WTC11 (cell line): ENCODE data around the gene ACKR3. TPM values are rescaled to one million over a fixed set of nuclear protein-coding genes. Genes with fewer than 3 reads are reported as not detected.

Experiments used
- ATAC-seq: fragments of 200-7000 bp; cut with Tn5 transposase; 2 replicates; pipeline ENCODE4 v1.10.0; 2021; ENCODE audit warnings: mild to moderate bottlenecking, moderate library complexity
- CTCF ChIA-PET: fragments of 300-600 bp; sonication (Branson Sonifier 250); formaldehyde crosslinking; loops from one replicate; lab custom pipeline; 2021; ENCODE audit warnings: antibody characterized with exemption; lab: Charles Lee
- POLR2A ChIA-PET: fragments of 350-600 bp; sonication (Branson Sonifier 250); formaldehyde crosslinking; loops from one replicate; lab custom pipeline; 2021; ENCODE audit warnings: antibody characterized with exemption; lab: Charles Lee
- DNase-seq: peaks from one replicate; pipeline ENCODE4 v3.0.0; 2021; ENCODE audit warnings: low spot score
- H3K27ac Mint-ChIP-seq: 2 replicates; pipeline ENCODE4 v1.8.0; 2021; ENCODE audit warnings: mixed read lengths
- H3K27me3 Mint-ChIP-seq: 2 replicates; pipeline ENCODE4 v1.8.0; 2021; ENCODE audit warnings: low read depth, mild to moderate bottlenecking, moderate library complexity, mixed read lengths
- H3K36me3 Mint-ChIP-seq: 2 replicates; pipeline ENCODE4 v1.8.0; 2021; ENCODE audit warnings: mixed read lengths
- H3K4me1 Mint-ChIP-seq: 2 replicates; pipeline ENCODE4 v1.8.0; 2022; ENCODE audit warnings: mixed read lengths
- H3K4me3 Mint-ChIP-seq: 2 replicates; pipeline ENCODE4 v1.8.0; 2021; ENCODE audit warnings: mild to moderate bottlenecking, moderate library complexity, mixed read lengths
- H3K9me3 Mint-ChIP-seq: 2 replicates; pipeline ENCODE4 v1.8.0; 2021; ENCODE audit warnings: mixed read lengths
- EMX1 ChIP-seq: fragments of 250-450 bp; sonication (Bioruptor Pico); IDR thresholded peaks from 2 replicates; pipeline ENCODE4 v1.8.0; 2021; ENCODE audit warnings: mild to moderate bottlenecking
- FOXJ3 ChIP-seq: sonication (generic); formaldehyde crosslinking; IDR thresholded peaks from 2 replicates; pipeline ENCODE4 v1.9.0; 2021; ENCODE audit warnings: missing genetic modification reagents, mild to moderate bottlenecking, borderline replicate concordance
- GABPB1 ChIP-seq: sonication (generic); formaldehyde crosslinking; IDR thresholded peaks from 2 replicates; pipeline ENCODE4 v1.8.1; 2023; ENCODE audit warnings: mild to moderate bottlenecking, missing genetic modification reagents
- HMGA2 ChIP-seq: fragments of 250-450 bp; sonication (Bioruptor Pico); IDR thresholded peaks from 2 replicates; pipeline ENCODE4 v1.4.0; 2021; ENCODE audit warnings: mild to moderate bottlenecking, moderate library complexity
- IRF2 ChIP-seq: sonication (generic); formaldehyde crosslinking; IDR thresholded peaks from 2 replicates; pipeline ENCODE4 v1.8.0; 2022; ENCODE audit warnings: low read depth, missing genetic modification reagents, borderline replicate concordance
- KAT7 ChIP-seq: sonication (generic); formaldehyde crosslinking; IDR thresholded peaks from 2 replicates; pipeline ENCODE4 v1.8.1; 2023; ENCODE audit warnings: missing genetic modification reagents, mild to moderate bottlenecking, borderline replicate concordance
- MAX ChIP-seq: sonication (generic); formaldehyde crosslinking; IDR thresholded peaks from 2 replicates; pipeline ENCODE4 v1.8.0; 2022; ENCODE audit warnings: mild to moderate bottlenecking, missing genetic modification reagents
- MXD4 ChIP-seq: fragments of 250-450 bp; sonication (Bioruptor Pico); IDR thresholded peaks from 2 replicates; pipeline ENCODE4 v1.8.0; 2021; ENCODE audit warnings: mild to moderate bottlenecking, moderate library complexity, borderline replicate concordance
- NFE2L1 ChIP-seq: sonication (generic); formaldehyde crosslinking; IDR thresholded peaks from 2 replicates; pipeline ENCODE4 v1.8.1; 2023; ENCODE audit warnings: missing genetic modification reagents
- ZNF263 ChIP-seq: sonication (generic); formaldehyde crosslinking; IDR thresholded peaks from 2 replicates; pipeline ENCODE4 v1.8.1; 2022; ENCODE audit warnings: low read depth, mild to moderate bottlenecking, moderate library complexity, missing genetic modification reagents
- ZNF532 ChIP-seq: fragments of 250-450 bp; sonication (Bioruptor Pico); IDR thresholded peaks from 2 replicates; pipeline ENCODE4 v1.9.0; 2021; ENCODE audit warnings: mild to moderate bottlenecking, borderline replicate concordance
- total RNA-seq: library from RNA; stranded (reverse); gene quantifications from 3 replicates; pipeline ENCODE4 v1.2.3, GENCODE V29; 2021
- TF ChIP-seq, protein P1 (sequence below): sonication (generic); formaldehyde crosslinking; IDR thresholded peaks from 2 replicates; pipeline ENCODE4 v1.8.1; 2023; ENCODE audit warnings: mild to moderate bottlenecking, moderate library complexity, missing genetic modification reagents
- TF ChIP-seq, protein P2 (sequence below): sonication (generic); formaldehyde crosslinking; IDR thresholded peaks from 2 replicates; pipeline ENCODE4 v1.8.0; 2022; ENCODE audit warnings: missing genetic modification reagents
- TF ChIP-seq, protein P3 (sequence below): sonication (generic); formaldehyde crosslinking; IDR thresholded peaks from 2 replicates; pipeline ENCODE4 v1.8.1; 2022; ENCODE audit warnings: mild to moderate bottlenecking, moderate library complexity, missing genetic modification reagents

Gene ACKR3
- total RNA-seq, 1 experiment from 2014 or later = 1.3 TPM

DNA sequence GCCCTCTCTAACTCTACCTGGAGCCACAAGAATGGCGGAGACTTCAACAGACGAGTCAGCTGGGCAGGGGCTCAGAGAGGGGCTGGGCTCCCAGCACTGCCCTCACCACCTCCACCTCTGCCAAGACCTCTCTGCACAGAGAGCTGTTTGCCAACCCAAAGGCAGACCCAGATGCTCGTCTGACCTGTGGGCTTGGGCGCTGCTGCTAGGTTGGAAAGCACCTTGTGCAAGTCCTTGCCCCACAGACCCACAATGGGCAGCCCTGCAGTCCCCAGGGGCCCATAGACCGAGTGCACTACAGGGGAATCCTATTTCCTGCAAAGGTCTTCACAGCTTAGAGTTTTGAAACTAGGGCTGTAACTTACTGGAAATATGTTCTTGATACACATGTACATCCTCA is 13.3 kb downstream of the ACKR3 start (continued):
- no peak for TF ChIP-seq GABPB1 (CRISPR knock-in tag)
- TF ChIP-seq ZNF532 (CRISPR knock-in tag) = no peak
- TF ChIP-seq IRF2 (CRISPR knock-in tag) = no peak
- TF ChIP-seq FOXJ3 (CRISPR knock-in tag) = no peak
- no peak for TF ChIP-seq HMGA2 (CRISPR knock-in tag)
- TF ChIP-seq MAX (CRISPR knock-in tag) = no peak
- TF ChIP-seq NFE2L1 = no peak

GRCh38 chr2:236583621-236584203 is 14.1 kb downstream of the ACKR3 start:
- Mint-ChIP-seq H3K4me3 (no peak overlapping the region), H3K4me1 (peaks cover 14% of the 10 kb centered on the region), H3K27ac (no peak overlapping the region), H3K27me3 (no peaks in the 10 kb centered on the region), H3K36me3 (peaks cover 12% of the 10 kb centered on the region), H3K9me3 (peaks cover 21% of the 10 kb centered on the region)
- TF ChIP-seq MXD4 (CRISPR knock-in tag) = no peak
- TF ChIP-seq ZNF263 (CRISPR knock-in tag) = no peak
- TF ChIP-seq, protein P1, sequence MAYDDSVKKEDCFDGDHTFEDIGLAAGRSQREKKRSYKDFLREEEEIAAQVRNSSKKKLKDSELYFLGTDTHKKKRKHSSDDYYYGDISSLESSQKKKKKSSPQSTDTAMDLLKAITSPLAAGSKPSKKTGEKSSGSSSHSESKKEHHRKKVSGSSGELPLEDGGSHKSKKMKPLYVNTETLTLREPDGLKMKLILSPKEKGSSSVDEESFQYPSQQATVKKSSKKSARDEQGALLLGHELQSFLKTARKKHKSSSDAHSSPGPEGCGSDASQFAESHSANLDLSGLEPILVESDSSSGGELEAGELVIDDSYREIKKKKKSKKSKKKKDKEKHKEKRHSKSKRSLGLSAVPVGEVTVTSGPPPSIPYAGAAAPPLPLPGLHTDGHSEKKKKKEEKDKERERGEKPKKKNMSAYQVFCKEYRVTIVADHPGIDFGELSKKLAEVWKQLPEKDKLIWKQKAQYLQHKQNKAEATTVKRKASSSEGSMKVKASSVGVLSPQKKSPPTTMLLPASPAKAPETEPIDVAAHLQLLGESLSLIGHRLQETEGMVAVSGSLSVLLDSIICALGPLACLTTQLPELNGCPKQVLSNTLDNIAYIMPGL (CRISPR knock-in tag) = no peak
- TF ChIP-seq, protein P2, sequence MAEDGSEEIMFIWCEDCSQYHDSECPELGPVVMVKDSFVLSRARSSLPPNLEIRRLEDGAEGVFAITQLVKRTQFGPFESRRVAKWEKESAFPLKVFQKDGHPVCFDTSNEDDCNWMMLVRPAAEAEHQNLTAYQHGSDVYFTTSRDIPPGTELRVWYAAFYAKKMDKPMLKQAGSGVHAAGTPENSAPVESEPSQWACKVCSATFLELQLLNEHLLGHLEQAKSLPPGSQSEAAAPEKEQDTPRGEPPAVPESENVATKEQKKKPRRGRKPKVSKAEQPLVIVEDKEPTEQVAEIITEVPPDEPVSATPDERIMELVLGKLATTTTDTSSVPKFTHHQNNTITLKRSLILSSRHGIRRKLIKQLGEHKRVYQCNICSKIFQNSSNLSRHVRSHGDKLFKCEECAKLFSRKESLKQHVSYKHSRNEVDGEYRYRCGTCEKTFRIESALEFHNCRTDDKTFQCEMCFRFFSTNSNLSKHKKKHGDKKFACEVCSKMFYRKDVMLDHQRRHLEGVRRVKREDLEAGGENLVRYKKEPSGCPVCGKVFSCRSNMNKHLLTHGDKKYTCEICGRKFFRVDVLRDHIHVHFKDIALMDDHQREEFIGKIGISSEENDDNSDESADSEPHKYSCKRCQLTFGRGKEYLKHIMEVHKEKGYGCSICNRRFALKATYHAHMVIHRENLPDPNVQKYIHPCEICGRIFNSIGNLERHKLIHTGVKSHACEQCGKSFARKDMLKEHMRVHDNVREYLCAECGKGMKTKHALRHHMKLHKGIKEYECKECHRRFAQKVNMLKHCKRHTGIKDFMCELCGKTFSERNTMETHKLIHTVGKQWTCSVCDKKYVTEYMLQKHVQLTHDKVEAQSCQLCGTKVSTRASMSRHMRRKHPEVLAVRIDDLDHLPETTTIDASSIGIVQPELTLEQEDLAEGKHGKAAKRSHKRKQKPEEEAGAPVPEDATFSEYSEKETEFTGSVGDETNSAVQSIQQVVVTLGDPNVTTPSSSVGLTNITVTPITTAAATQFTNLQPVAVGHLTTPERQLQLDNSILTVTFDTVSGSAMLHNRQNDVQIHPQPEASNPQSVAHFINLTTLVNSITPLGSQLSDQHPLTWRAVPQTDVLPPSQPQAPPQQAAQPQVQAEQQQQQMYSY (CRISPR knock-in tag) = no peak
- TF ChIP-seq, protein P3, sequence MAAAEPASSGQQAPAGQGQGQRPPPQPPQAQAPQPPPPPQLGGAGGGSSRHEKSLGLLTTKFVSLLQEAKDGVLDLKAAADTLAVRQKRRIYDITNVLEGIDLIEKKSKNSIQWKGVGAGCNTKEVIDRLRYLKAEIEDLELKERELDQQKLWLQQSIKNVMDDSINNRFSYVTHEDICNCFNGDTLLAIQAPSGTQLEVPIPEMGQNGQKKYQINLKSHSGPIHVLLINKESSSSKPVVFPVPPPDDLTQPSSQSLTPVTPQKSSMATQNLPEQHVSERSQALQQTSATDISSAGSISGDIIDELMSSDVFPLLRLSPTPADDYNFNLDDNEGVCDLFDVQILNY (CRISPR knock-in tag) = no peak
- no peak for TF ChIP-seq IRF2 (CRISPR knock-in tag)
- no peak for TF ChIP-seq KAT7 (CRISPR knock-in tag)
- TF ChIP-seq EMX1 = no peak
- ChIA-PET CTCF (no interaction called here), POLR2A (no interaction called here)
- no peak for DNase-seq
- ATAC-seq = no peak
